GM19324 (cell line): ENCODE data around the gene AAK1.

Experiments
- ATAC-seq: cut with Tn5 transposase; IDR thresholded peaks from one replicate; pipeline ENCODE4 v1.9.1; 2021; ENCODE audit warnings: mild to moderate bottlenecking, moderate library complexity; ENCODE audit not compliant: unreplicated experiment, low FRiP score

AAK1 gene

DNA sequence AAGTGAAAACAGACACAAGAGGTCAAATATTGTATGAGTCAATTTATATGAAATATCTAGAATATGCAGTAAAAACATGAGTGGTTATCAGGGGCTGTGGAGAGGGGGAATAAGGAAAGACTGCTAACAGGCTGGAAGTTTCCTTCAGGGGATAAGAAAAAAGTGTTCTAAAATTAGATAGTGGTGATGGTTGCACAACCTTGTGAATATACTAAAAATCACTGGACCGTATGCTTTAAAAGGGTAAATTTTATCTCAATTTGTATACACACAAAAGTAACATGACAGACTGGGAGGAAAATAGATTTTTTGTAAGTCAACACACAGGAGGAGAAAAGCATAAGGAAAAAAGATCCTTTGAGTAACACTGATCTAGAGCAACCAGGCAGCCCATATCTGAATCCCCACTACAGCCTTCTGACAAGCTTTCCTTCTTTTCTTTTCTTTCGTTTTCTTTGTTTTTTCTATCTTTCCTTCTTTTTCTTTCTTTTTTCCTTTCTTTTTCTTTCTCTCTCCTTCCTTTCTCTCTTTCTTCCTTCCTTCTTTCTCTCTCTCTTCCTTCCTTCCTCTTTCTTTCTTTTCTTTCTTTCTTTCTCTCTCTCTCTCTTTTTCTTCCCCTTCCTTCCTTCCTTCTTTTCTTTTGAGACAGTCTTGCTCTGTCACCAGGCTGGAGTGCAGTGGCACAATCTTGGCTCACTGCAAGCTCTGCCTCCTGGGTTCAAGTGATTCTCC, 95.4 kb downstream of the AAK1 start:
- ATAC-seq: no peak

DNA sequence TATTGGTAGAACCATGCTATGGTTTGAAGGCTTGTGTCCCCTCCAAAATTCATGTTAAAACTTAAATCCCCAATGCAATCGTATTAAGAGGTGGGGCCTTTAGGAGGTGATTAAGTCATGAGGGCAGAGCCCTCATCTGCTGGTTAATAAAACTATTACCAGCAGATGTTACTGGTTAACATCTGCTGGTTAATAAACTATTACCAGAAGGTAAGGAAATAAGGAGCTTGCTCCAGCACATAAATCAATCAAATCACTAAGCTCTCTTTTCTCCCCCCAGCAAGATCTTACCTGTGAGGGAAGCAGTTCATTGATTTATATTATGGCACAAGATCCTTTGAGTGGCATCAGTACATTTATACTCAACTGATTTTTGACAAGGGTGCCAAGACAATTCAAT, 96.9 kb downstream of the AAK1 start:
- no peak for ATAC-seq

DNA sequence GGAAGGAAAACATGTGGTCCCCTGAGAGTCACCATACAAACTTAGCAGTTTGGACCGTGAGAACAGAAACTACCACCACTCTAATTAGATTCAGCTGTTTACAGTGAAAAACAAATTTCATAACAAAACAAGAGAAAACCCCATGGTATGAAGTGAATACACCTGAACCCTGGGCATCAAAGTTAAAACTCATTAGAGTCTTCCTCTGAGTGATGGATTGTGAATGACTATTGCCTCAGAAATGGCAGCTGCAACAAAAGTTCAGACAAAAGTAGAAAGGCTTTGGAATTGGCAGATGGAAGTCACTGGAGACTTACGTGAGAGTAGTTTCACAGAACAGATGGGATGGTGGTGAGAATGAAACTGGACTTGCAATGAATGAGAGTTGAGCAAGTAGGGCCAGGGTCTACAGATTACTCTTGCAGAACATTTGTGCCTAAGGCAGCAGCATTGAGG, 98.0 kb downstream of the AAK1 start:
- ATAC-seq: peak; percentile 69

DNA sequence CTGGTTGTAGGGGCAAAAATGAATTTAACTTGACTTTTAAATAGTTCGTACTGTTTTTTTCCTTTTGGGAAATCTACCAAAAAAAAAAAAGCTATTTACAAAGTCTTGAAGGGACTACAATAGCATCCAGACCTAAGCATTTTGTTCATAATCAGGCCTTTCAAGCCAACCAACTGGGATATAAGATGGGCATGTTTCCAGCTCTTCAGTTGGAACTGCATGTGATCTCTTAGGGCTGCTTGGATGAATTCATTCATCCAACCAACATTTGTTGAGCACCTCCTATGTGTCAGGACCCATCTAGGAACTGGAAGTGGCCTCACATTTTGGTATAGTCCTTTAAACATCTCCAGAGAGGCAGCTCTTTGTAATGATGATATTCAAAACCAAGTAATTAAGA, 98.6 kb downstream of the AAK1 start:
- no peak for ATAC-seq

DNA sequence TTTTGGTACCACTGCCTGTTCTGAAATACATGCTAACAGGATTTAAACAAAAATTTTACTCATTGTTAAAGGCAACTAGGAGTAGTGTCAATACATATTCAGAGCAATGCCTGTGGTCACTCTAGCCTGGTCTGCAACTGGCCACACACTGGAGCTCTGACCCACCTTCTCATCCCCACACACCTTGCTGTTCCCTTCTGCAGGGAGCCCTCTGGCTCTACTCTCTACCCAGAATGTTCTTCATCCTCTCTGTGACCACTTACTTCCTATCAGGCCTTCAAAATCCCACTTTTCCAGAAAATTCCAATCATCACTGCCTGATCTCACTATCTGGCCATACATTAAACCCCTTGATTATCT, 104.0 kb downstream of the AAK1 start:
- no peak for ATAC-seq

DNA sequence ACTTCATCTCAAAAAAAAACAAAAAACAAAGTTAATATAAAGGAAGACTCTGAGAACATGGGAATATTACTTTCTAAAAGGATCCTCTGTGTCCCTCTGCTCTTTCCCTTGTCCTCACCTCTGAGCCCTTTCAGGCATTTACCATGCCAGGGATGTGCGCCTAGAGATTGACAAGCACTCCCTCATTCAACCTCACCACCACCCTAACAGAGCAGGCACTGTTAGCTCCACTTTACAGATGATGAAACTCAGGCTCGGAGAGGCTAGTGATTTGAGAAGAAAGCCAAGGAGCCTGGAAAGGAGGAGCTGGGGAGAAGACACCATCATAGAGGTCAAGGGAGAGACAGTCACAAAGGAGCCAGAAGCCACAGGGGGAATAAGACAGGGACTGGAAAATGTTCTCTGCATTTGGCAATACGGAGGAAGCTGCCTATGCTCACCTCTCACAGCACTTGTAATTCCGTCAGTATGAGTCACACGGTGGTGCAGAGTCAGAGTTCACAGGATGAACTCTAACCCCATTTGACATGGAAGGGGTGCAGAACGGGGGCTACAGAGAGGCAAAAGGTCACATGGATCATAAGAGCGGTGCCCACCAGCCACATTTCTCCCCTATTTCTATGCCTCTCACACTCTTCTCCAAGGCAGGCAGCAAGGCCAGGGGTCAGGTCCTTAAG, 104.5 kb downstream of the AAK1 start:
- no peak for ATAC-seq

DNA sequence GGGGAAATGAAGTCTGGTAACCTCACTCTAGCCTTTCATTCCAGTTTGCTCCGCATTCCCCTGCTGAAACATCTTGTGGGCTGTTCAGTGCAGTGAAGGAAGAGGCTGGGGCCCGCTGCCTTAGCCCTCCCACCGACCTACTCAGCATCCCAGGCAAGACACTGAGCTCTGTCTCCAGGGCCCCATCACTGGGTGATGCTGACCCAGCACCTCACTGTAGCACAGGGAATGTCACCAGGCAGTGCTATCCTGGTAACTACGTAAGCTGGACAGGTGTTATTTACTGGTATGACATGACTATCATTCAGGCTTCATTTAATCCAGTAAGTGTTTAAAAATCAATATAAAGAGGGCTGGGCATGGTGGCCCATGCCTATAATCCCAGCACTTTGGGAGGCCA, 105.3 kb downstream of the AAK1 start:
- no peak for ATAC-seq

DNA sequence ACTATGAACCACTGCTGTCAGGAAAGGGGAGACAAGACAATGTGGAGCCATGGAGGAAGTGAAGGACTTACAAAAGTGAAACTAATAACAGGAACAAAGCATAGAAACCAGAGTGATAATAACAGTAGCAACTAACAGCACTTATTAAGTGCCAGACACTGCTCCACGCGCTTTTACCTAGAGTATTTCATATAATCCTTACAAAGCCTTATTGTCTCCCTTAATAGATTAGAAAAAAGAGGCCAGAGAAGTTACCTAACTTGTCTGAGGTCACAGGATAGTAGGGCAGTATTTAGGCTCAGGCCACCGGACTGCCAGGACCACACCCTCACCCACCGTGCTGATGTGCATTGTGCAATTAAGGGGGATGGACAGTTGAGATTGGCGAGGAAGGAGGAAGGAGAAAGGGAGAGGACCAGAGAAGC, 107.7 kb downstream of the AAK1 start:
- no peak for ATAC-seq

DNA sequence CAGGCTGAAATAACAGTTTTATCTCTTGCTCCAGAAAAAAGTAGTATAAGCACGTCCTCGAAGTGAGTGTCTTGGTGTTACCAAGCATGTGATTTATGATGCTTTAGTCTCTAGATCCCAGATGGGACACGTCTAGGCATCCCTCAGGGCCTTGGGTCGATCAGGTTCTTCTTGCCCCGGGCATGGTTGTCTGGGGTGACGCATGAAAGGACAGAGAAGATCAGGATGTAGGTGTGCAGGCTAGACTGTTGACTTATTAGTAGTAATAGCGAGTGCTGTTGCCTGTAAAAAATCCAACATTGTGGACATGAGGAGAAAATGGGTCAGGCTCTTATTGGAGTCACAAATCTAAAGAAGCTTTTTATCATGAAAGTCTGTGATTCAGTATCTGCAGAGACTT, 112.4 kb downstream of the AAK1 start:
- no peak for ATAC-seq

DNA sequence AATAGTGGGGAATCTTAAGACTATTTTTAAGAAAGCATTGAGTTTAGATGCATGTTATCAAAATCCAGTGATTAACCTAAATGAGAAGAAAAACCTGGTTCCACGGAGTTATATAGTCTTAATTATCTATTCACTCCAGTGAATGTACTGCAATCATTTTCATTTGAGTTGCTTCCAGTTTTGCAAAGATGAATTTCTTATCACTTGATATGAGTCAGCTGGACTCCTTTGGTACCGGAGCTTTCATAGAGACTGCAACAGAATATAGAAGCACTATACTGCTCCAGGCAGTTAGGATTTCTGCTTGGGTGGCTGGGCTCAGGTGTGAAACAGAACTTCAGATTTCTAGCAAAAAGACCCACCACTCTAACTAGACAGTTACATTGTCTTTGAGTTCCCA, 114.1 kb downstream of the AAK1 start:
- ATAC-seq: no peak

DNA sequence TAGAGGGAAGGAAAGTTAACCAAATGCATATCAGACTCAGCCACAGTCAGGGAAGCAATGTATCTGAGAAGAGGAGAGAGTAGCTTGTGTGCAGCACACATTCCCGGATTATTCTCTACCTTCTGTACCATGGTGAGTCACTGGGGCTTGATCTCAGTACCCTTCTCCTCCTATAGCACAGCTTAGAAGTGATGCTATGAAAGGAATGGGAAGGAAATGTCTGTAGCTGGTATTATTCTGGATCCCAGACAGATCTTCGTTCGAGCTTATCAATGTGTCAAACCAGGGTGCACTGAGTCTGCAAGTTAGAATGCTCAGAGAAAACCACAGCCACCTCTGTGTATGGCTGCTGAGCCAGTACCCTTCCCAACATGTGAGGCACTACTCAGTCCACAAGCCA, 118.3 kb downstream of the AAK1 start:
- ATAC-seq: no peak

DNA sequence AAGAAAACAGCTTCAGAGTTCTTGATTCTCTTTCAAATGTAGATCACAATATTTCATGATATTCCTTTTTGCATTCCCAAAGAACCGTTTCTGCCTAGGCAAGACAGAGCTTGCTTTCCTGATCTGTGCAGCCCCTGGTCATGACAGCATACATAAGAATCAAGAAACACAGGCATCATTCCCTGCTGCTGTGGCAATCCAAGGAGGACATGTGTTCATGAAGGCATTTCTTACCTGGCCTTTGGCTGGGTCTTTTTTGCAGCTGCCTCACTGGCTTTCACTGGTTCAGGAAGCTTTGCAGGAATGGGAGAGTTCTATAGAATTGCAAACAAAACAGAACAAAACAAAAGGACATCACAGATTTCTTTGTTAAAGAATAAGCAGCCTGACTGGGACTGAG, 118.7 kb downstream of the AAK1 start:
- no peak for ATAC-seq

DNA sequence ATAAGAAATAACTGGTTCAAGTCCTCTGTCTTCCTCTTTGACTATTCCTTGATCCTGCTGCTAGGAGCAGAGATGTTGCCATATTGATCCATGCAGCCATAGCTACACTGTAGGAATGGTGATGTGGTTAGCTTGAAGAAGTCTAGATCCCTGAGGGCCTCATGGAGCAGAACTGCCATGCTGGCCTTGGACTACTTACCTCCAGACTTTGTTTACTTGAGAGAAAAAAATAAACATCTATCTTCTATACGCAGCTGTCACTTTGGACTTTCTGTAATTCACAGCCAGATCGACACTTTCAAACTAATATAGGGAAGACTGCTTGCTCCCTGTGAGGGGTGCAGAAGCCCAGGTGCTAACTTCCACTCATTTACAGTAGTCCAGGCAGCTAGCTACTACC, 121.8 kb downstream of the AAK1 start:
- no peak for ATAC-seq

DNA sequence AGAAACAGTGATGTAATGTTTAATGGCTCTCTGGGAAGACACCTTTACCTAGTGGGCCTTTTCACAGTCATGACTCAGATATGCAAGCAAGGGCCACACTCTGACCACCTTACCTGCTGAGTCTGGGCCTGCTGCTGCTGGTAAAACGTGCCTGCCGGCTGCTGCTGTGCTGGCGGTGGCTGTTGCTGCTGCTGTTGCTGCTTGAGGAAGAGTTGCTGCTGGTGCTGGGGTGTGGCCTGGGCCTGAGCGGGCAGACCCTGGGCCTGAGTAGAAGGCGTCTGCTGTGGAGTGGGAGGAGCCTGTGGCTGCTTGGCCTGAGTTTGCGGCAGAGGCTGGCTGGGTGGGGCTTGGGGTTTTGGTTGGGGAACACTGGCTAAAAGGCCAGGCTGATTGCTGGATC, 124.7 kb downstream of the AAK1 start:
- no peak for ATAC-seq

DNA sequence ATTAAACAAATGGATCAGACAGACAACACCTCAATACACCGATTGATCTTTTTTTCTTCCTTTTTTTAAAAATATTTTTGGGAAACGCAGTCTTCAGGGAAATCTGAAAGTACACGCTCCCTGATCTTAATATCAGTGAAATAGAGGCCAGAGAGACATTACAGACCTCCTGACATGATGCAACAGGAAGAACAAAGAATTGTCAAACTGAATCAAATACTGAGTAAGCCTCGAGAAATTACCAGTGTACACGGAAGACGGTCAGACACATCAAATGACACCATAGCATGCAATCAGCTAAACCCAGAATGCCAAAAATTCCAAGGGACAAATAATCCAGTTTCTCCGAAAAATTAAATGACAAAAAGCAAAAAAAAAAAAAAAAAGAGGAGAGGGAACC, 126.1 kb downstream of the AAK1 start:
- no peak for ATAC-seq

DNA sequence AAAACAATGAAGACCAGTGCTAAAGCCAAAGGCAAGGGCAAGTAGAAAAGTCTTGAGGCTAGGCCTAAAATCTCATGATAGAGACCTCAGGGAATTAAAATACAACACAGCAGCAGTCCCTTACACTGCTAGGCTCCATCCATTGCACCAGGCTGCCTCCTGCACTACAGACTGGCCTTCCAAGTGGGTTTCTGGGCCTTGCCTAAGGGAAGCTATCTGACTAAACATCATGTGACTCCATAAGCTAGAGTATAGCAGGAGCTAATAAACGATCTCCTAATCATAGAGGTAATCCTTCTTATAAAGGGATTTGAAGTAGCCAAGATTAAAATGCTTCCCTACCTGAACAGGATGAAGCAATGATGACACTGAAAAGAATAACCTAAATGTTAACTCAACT, 128.7 kb downstream of the AAK1 start:
- ATAC-seq: no peak

DNA sequence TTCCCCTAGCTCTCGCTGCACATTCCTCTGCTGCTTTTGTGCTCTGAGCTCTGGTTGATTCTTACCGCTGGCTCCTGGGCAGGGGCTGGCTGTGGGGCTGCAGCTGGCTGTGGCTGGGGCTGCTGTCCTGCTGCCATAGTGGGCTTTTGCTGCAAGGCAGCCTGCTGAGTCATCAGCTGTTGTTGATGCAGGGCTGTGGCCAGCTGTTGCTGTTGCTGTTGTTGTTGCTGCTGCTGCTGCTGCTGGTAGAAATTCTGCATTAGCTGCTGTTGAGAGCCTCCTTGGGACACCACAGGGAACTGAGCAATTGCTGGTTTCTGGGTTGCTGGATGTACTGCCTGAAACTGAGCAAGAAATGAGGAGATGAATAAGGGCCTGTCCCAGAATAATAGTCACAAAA, 129.1 kb downstream of the AAK1 start:
- no peak for ATAC-seq

DNA sequence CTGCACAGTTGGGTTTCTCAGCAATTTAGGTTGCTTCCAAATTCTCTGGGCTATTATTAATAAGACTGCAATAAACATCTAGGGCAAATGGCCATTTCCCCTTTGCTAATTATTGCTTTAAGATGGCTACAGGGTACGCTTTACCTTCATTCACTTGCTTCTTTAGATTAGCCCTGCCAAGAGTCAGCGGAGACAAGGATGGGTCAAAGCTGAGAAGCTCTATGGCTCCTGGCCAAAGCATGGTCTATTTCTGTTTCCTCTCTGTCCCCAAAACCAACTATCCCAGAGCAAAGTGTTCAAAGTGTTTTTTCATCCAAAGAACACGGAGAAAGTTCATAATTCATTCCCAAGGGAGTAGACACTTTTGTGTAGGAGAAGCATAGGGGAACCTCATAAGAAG, 131.1 kb downstream of the AAK1 start:
- no peak for ATAC-seq

DNA sequence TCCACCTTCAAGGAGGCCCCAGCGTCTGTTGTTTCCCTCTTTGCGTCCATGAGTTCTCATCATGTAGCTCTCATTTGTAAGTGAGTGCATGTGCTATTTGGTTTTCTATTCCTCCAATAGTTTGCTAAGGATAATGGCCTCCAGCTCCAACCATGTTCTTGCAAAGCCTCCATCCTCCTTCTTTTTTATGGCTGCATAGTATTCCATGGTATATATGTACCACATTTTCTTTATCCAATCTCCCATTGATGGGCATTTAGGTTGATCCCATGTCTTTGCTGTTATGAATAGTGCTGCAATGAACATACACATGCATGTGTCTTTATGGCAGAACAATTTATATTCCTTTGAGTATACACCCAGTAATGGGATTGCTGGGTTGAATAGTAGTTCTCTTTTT, 133.3 kb downstream of the AAK1 start:
- no peak for ATAC-seq

DNA sequence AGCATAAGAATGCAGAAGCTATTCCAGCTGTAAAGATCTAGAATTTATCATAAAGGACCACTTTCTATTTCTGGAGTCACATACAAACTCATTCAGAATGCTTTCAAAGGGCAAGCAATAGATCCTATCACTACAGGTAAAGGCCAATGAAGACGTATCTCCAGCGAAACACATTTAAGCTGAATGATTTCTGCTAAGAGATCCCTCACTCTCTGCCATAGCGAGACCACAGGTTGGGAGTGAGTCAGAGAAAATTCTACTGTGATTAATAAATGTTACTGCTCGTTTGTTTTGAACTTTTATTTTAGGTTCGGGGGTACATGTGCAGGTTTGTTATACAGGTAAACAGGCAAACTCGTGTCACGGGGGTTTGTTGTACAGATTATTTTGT, 133.8 kb downstream of the AAK1 start:
- no peak for ATAC-seq

DNA sequence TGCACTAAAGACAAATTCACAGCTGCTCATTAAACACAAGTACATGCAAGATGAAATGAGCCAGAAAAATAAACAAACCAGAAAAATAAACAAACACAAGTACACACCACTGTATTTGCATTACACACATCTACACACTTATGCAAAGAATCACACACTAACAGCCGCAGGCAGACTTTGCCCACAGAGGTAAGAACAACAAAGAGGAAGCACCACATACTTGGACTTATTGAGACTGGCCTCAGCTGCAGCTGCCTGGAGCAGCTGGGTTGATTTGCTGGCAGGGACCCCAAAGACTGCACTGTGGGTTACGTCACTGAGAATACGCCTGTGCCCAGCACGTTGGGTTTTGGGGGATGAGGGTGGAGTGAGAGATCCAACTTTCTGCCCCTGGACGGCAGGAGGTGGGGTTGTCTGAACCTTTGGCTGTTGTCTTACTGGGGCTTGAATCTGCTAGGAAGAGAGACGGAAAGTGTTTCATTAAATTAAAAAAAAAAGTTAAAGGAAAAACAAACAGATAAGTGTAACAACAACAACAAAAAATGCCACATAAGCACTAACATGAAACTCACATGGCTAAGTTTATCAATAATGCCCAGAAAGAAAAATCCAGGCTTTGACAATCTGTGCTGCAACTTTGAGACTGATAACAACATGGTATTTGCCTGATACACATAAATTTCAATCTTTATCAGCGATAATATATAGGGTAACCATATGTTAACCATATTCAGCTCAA, 134.4 kb downstream of the AAK1 start:
- ATAC-seq: no peak

DNA sequence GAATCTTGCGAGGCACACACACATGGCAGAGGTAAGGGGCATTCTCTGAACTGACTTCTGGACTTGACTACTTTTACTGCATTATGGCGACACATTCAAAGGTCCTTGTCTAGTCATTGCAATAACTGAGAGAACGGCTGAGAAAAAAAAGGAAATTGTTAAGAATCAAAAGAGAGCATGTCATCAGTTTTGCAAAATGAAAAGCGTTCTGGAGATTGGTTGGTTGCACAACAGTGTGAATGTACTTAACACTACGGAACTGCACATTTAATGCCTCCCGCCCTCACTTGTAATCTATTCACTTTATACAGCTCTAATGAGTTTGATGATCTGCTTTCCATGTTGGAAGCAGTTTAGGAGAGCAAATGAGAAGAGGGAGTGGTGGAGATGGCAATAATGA, 137.8 kb downstream of the AAK1 start:
- ATAC-seq: no peak
